ENCODE measurements around the gene CDK18. TPM values are rescaled to one million over a fixed set of nuclear protein-coding genes. Genes with fewer than 3 reads are reported as not detected.

The CDK18 gene
- total and polyA plus RNA-seq, 12 donors, result 41.4 to 199 (median 159) TPM

DNA sequence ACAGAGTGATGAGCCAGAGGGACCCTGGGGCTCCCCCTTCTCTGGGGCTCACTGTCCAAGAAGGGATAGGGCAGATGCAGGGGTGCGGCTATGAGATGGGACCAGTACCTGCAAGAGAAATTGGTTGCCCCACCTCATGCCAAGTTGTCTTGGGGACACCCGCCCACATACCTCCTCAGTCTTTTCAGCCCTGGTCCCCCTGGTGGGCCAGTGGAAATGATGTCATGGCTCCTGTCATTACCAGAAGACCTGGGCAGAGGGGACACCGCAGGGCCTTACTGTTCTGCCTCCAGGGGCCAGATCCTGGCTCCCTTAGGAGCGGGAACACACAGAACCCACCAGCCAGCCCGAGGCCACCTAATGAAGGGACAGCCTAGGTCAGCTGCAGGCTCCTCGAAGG is 63.2 kb downstream of the CDK18 start:
- Histone ChIP-seq H3K27ac (no peak overlapping the region), H3K4me3 (no peak overlapping the region), H3K27me3 (peaks cover 0 to 80% (median 27%) of the 10 kb centered on the region in 7 donors), H3K9me3 (no peaks in the 10 kb centered on the region), H3K4me1 (peaks cover 0 to 11% (median 3%) of the 10 kb centered on the region in 9 donors), H3K36me3 (no peaks in the 10 kb centered on the region)
- intact Hi-C loops (cut with DNase I), result loop anchor here in 3 of 10 donors (5.0 kb wide), 2 partner anchors 35 to 40 kb away; no protein-coding TSS in a partner anchor
- 82 to 85% methylated on average over 6 of the region's 6 CpGs for WGBS, 2 donors
- no peak for ATAC-seq
- TF ChIP-seq, protein P1, sequence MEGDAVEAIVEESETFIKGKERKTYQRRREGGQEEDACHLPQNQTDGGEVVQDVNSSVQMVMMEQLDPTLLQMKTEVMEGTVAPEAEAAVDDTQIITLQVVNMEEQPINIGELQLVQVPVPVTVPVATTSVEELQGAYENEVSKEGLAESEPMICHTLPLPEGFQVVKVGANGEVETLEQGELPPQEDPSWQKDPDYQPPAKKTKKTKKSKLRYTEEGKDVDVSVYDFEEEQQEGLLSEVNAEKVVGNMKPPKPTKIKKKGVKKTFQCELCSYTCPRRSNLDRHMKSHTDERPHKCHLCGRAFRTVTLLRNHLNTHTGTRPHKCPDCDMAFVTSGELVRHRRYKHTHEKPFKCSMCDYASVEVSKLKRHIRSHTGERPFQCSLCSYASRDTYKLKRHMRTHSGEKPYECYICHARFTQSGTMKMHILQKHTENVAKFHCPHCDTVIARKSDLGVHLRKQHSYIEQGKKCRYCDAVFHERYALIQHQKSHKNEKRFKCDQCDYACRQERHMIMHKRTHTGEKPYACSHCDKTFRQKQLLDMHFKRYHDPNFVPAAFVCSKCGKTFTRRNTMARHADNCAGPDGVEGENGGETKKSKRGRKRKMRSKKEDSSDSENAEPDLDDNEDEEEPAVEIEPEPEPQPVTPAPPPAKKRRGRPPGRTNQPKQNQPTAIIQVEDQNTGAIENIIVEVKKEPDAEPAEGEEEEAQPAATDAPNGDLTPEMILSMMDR (IDR thresholded peaks at IDR 0.05), result no peak
- DNase-seq, result no peak

DNA sequence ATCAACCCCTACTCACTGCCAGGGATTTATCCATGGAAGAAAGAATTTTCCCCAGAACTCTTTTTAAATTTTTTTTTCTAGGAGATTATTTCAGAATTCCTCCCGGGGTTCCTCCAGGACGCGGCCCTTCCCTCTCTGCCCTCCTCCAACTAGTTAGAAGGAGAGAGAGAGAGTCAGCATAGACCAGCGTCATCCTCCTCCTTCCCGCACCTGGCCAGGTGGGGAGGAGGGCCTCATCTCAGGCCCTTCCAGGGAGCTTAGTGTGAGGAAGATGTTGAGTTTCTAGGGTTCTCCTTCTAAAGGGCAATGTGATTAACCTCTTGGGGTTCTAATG is 63.6 kb downstream of the CDK18 start:
- Histone ChIP-seq H3K27ac (no peak overlapping the region), H3K4me1 (peaks cover 0 to 11% (median 3%) of the 10 kb centered on the region in 9 donors), H3K9me3 (no peaks in the 10 kb centered on the region), H3K4me3 (peak overlapping the region in 5 of 10 donors; percentile 33 to 60 (median 56)), H3K27me3 (peaks cover 0 to 76% (median 27%) of the 10 kb centered on the region in 7 donors), H3K36me3 (no peaks in the 10 kb centered on the region)
- TF ChIP-seq, protein P1 (IDR thresholded peaks at IDR 0.05), result no peak
- intact Hi-C loops (cut with DNase I), result loop anchor here in 3 of 10 donors (5.0 kb wide), 2 partner anchors 36 to 41 kb away; no protein-coding TSS in a partner anchor
- DNase-seq (no peak), ATAC-seq (no peak)
- 36 to 59% methylated on average over 5 of the region's 5 CpGs for WGBS, 2 donors

DNA sequence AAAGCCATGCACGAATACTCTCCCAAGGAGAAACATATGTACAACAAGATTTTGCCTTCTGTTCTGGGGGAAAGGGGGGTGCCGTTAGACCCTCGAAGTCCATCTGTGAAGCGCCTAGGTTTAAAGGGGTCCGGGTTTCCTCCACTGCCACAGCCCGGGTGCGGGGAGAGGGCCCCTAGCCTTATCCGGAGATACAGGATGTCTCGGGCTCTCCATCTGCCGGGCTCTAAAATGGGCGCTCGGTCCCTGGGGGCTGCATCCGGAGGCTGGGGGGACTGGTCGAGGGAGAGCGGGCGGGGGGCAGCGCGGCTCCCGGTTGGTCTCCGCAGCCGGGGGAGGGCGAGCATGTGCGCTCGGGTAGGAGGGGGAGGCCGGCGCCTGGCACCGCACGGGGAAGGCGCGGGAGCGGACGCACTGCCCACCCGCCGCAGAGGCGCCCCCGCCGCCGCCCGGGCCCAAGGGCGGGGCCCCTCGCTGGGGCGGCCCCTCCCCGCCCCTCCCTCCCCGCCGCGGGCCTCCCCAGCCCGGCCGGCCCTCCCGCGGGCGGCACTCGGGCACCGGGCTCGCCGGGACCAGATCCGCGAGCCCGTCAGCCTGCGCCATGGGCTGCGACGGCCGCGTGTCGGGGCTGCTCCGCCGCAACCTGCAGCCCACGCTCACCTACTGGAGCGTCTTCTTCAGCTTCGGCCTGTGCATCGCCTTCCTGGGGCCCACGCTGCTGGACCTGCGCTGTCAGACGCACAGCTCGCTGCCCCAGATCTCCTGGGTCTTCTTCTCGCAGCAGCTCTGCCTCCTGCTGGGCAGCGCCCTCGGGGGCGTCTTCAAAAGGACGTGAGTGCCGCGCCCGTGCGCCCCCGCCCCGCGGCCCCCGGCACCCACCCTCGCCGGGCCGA is 64.2 kb downstream of the CDK18 start:
- Histone ChIP-seq H3K27me3 (peaks cover 0 to 73% (median 27%) of the 10 kb centered on the region in 7 donors), H3K4me3 (peak overlapping the region in 9 of 10 donors; percentile 33 to 60 (median 49)), H3K27ac (peak overlapping the region in 1 of 10 donors; percentile 12), H3K9me3 (no peaks in the 10 kb centered on the region), H3K36me3 (no peaks in the 10 kb centered on the region), H3K4me1 (peaks cover 0 to 11% (median 3%) of the 10 kb centered on the region in 9 donors)
- ATAC-seq (peak in 4 of 8 donors; percentile 27 to 63 (median 48)), DNase-seq (no peak)
- 3 to 4% methylated on average over 68 to 89 of the region's 90 CpGs for WGBS, 2 donors
- intact Hi-C loops (cut with DNase I), result loop anchor here in 3 of 10 donors (5.0 kb wide), 2 partner anchors 36 to 41 kb away; no protein-coding TSS in a partner anchor
- TF ChIP-seq, protein P1 (IDR thresholded peaks at IDR 0.05), result peak in 5 of 9 donors; percentile 22 to 47 (median 33)

DNA sequence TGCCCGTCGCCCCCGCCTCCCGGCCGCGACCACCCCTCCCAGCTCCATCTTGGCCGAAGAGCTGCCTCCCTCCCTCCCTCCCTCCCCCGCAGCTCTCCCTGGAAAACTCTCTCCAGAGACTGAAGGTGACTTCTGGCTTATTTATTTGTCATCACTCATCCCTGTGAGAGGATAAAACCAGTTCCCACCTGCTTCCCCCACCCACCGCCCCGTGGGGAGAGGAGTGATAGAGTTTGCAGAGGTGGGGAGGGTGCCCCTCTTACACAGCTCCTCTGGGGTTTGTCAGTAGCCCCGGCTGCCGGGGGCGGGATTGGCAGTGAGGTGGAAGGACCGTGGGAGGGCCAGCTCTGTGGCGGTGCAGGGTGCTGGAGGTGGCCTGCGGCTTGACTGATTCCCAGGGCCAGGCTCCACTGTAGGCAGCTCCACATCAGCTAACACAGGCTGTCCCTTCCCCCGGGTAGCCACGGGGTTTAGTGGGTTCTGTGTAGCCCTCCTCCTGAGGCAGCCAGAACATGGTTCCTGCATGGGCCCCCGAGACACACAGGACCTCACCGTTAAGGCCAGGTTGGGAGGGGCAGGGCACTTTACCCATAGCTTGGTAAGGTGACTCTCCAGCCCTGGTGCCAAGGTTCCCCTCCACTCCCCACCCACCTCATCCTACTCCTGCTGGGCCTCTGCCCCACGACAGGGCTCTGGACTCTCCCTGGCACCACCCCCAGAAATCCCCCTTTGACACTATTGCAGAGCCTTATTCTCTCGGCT is 65.1 kb downstream of the CDK18 start:
- no peaks in the 10 kb centered on the region for H3K36me3 ChIP-seq
- ATAC-seq, result peak in 6 of 8 donors; percentile 22 to 53 (median 40)
- TF ChIP-seq, protein P1 (IDR thresholded peaks at IDR 0.05), result peak in 1 of 9 donors; percentile 0
- no peaks in the 10 kb centered on the region for H3K9me3 ChIP-seq
- H3K27me3 ChIP-seq, result peaks cover 0 to 64% (median 27%) of the 10 kb centered on the region in 7 donors
- peak overlapping the region in 8 of 10 donors; percentile 33 to 60 (median 50) for H3K4me3 ChIP-seq
- intact Hi-C loops (cut with DNase I), result loop anchor here in 4 of 10 donors (5.0 kb wide), 2 partner anchors 37 to 42 kb away; no protein-coding TSS in a partner anchor
- WGBS, 2 donors, result 13 to 18% methylated on average over 15 to 22 of the region's 22 CpGs
- peaks cover 0 to 11% (median 3%) of the 10 kb centered on the region in 9 donors for H3K4me1 ChIP-seq
- DNase-seq, result no peak
- no peak overlapping the region for H3K27ac ChIP-seq
